ENCODE results near the gene DOP1B.
"Not testable (repeated sequence)": the region's sequence is repeated elsewhere in the genome, so short reads cannot be mapped to it uniquely, and the experiment has no call there.

The DOP1B gene, protein sequence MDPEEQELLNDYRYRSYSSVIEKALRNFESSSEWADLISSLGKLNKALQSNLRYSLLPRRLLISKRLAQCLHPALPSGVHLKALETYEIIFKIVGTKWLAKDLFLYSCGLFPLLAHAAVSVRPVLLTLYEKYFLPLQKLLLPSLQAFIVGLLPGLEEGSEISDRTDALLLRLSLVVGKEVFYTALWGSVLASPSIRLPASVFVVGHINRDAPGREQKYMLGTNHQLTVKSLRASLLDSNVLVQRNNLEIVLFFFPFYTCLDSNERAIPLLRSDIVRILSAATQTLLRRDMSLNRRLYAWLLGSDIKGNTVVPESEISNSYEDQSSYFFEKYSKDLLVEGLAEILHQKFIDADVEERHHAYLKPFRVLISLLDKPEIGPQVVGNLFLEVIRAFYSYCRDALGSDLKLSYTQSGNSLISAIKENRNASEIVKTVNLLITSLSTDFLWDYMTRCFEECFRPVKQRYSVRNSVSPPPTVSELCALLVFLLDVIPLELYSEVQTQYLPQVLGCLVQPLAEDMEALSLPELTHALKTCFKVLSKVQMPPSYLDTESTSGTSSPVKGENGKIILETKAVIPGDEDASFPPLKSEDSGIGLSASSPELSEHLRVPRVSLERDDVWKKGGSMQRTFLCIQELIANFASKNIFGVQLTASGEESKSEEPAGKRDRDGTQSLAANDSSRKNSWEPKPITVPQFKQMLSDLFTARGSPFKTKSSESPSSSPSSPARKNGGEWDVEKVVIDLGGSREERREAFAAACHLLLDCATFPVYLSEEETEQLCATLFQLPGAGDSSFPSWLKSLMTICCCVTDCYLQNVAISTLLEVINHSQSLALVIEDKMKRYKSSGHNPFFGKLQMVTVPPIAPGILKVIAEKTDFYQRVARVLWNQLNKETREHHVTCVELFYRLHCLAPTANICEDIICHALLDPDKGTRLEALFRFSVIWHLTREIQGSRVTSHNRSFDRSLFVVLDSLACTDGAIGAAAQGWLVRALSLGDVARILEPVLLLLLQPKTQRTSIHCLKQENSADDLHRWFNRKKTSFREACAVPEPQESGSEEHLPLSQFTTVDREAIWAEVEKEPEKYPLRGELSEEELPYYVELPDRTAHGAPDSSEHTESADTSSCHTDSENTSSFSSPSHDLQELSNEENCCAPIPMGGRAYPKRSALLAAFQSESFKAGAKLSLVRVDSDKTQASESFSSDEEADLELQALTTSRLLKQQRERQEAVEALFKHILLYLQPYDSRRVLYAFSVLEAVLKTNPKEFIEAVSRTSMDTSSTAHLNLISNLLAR (N-terminal part only)

DNA sequence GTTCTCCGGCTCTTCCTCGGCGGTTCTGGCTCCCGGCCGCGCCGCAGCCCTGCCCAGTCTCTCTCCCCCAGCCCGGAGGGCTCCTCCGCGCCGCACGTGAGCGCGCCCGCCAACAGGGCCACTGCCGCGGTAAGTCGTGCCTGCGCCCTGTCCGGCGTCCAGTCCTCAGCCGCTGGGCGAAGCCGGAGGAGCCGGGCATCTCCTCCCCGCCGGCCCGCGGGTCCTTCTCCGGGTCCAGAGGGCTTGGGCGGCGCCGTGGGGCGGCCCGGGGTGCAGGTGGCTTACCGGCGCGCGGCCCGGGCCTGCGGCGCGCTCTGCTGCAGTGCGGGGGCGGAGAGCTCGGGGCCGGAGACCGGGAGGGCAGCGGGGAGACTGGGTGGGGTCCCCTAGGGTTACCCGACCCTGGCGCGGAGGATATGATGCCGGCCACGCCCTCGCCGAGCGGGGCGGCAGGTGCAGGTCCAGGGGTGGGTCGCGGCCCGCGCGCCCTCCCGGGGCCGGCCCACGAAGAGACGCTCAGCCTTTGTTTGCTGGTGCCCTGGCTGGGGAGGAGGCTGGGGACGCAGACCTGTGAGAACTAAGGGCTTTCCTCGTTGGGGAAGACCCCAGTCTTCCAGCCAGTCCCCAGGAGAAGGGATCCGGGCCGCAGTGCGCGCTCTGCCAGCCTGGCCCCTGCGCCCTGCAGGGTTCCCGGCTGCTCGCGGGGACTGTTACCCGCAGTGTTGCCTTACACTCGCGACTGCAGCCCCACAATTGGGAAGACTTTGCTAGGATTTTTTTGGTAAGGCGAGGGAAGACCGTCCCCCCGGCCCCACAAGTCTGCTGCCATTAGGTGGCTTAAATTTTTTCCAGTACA is at the start of gene DOP1B:
Gene DOP1B, plus strand, starts transcription at position 10 of the 856 bp plus-strand sequence. CDS start 7,910 bp downstream, outside the sequence.
- DNase-seq (ENCODE audit: low spot score) = no peak

DNA sequence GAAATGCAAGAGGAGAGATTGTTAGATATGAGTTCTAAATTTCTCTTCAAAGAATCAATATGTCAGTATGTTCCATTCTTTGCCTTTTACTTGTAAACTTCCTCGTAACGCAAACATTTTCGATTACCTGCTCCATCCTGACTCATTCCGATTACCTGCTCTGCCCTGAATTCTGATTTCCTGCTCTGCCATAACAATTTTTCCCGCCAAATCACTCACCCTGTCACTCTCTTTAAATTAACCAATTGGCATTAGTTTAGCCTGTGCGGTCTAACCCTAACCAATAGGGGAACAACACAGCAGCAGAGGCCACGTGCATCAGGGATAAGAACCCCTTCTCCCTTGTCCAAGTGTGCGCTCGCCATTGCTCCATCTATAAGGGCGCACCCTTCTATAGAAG is 46.8 kb upstream of the DOP1B start:
- no peak for DNase-seq (ENCODE audit: low spot score)

DNA sequence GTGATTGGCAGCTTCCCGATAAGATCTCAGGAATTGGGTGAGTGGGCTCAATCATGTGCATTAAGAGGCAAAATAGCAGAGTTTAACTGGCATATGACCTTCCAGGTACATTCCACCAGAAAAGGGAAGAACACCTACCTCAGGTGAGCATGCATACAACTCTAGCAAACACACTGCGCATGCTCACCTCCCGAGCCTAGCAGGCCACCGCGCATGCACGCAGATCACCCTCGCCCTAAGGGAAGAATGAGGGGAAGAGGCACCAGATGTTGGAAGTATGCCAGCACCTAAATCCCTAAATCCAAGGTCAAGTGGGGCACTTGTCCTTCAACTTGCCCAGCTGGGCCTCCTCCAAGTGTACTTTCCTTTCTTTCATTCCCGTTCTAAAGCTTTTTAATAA is 45.4 kb upstream of the DOP1B start:
- no peak for DNase-seq (ENCODE audit: low spot score)

DNA sequence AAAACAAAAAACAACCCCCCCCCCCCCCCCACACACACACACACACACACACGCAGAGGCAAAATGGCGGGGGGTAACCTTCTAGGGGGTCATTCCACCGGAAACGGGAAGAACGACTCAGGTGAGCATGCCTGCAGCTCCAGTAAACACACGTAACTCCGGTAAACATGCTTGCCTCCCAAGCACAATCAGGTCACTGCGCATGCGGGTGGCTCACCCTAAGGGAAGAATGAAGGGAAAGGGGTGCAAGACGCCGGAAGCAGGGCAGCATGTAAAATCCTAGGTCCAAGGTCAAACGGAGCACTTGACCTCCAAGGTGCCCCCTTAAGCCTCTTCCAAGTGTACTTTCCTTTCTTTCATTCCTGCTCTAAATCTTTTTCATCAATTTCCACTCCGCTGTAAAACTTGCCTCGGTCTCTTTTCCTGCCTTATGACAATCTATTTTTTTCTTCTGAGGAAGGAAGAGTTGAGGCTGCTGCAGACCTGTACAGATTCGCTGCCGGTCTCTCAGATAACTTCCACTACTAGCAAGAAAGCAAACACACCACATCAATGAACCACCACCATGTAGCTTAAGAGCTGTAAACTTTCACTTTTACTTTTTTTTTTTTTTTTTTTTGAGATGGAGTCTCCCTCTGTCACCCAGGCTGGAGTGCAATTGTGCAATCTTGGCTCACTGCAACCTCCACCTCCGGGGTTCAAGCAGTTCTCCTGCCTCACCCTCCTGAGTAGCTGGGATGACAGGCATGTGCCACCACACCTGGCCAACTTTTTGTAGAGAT is 42.8 kb upstream of the DOP1B start:
- peak; percentile 82 for DNase-seq (ENCODE audit: low spot score)

DNA sequence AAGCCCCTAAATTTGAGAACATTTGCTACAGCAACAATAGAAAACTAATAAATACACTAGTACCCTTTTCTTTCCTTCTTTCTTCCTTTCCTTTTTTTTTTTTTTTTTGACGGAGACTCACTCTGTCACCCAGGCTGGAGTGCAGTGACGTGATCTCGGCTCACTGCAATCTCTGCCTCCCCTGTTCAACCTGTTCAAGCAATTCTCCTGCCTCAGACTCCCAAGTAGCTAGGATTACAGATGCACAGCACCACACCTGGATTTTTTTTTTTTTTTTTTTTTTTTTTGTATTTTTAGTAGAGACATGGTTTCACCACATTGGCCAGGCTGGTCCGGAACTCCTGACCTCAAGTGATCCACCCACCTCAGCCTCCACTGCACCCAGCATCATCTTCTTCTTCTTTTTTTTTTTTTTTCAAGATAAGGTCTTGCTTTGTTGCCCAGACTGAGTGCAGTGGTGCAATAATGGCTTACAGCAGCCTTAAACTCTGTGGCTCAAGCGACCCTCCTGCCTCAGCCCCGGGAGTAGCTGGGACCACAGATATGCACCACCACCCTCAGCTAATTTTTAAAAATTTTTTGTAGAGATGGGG is 41.4 kb upstream of the DOP1B start:
- no peak for DNase-seq (ENCODE audit: low spot score)

DNA sequence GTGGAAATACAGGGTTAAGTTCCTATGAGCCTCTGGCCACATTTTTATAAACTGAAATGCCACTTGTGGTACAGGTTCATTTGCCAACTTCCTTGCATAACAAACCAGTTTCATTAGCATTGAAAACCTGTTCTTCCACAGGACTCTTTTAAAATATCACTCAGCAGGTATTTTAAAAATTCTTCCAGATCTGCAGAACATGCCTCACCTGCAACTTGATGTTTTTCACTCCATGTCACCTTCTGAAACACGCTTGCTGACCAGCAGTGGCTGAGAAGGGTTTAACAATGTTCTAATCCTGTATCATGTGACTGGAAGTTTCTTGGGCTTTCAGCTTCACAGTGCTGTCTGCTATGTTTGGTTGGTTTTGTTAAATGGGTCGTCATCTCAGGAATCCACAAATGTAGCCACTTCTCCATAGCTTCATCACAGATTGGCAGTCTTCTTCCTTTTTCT is 39.3 kb upstream of the DOP1B start:
- DNase-seq (ENCODE audit: low spot score) = no peak

DNA sequence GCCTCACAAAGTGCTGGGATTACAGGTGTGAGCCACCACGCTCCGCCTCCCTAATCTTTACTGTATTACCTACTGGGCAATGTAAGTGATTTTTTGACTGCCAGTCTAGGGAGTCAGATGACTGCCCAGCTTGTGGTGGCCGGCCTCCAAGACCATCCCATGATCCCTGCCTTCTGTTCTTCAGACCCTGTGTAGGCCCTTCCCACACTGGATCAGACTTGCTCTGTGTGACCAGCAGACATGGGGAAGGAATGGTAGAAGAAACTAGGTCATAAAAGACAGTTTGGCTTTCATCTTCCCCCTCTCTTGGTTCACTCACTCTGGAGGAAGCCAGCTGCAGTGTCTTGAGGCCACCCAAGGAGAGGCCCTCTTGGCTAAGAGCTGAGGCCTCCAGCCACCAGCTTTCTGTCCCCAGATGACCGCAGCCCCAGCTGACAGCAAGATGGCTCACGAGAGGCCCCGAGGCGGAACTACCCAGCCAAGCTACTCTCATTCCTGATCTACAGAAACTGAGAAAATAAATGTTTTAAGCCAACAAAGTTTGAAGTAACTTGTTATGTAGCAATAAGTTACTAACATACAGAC is 36.2 kb upstream of the DOP1B start:
- no peak for DNase-seq (ENCODE audit: low spot score)

DNA sequence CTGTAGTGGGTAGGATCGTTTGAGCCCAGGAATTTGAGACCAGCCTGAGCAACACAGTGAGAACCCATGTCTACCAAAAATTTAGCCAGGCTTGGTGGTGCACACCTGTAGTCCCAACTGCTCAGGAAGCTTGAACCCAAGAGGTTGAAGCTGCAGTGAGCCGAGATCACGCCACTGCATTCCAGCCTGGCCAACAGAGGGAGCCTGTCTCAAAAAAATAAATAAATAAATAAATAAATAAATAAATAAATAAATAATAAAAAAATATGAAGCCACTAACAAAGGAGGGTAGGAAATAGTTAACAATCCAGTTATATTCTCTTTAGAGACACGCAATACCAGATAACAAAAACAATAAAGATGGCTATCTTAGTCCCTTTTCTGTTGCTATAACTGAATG is 33.6 kb upstream of the DOP1B start:
- DNase-seq (ENCODE audit: low spot score) = no peak

DNA sequence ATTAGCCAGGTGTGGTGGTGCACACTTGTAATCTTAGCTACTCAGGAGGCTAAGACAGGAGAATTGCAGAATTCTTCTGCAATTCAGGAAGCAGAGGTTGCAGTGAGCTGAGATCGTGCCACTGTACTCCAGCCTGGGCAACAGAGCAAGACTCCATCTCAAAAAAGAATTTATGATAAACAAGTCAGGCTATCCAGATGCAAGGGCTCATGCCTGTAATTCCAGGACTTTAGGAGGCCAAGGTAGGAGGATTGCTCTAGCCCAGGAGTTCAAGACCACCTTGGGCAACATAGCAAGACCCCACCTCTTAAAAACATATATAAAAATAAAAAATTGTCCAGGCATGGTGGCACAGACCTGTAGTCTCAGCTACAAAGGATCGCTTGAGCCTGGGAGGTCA is 32.2 kb upstream of the DOP1B start:
- DNase-seq (ENCODE audit: low spot score) = no peak

DNA sequence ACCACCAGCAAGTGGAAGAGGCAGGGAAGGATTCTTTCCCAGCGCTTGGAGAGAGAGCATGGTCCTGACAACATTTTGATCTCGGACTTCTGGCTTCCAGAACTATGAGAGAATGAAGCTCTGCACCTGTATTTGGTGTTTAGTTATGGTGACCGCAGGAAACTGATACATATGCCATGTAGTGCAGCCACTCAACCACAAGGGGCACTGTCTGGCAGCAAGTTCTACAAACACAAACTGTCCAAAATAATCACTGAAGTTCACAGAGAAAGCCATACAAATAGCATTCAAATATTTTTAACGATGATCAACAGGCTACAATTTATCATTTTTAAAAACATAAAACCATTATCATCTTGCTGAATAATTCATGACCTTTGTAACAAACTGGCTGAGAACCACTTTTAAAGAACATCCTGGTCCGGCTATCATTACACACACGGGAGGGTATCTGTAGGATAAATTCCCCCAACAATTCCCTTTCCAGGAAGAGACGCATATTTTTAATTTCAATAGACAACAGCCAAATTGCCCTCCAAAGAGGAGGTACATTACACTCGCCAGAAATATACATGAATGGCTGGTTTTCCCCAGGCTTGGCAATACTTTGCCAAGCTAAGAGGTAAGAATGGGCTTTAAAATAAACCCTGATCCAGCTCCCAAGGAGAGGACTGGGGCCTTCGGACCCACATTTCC is 31.0 kb upstream of the DOP1B start:
- peak; percentile 63 for DNase-seq (ENCODE audit: low spot score)

DNA sequence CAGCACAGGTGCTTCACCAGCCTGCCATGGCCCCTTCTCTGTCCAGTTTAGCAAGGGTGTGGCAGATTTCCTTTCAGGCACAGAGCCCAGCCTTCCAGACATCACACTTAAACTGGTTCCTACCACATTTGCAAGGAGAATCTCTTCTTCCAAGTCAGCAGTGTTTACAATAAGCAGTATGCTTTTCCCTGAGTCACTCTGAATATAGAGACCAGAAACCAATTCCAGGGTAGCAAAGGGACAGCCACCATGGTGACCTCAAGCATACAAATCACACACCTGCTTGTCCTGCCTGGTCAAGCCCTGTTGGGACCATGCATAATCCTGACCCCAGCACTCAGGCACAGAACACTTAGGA is 30.4 kb upstream of the DOP1B start:
- no peak for DNase-seq (ENCODE audit: low spot score)

DNA sequence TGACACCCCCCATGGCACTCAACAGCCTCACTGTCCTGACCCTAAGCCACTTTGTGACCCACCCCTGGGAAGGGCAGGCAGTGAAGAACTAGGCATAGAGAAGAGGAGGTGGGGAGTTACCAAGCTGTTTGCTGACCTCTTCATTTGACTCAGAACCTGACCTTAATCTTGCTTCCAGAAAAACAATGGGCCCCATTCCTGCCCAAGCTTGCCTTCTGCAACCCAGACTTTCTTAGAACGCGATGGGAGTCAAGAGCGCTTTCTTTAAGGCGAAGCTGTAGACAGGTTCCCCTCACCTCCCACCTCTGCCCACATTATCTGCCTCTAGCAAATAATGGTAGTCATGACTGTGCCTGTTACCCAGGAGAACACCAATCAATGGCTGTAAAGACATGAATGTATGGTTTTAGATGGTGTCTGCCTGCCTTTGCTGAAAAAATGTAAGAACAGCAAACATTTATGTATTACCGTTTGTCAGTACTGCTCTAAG is 30.0 kb upstream of the DOP1B start:
- no peak for DNase-seq (ENCODE audit: low spot score)

DNA sequence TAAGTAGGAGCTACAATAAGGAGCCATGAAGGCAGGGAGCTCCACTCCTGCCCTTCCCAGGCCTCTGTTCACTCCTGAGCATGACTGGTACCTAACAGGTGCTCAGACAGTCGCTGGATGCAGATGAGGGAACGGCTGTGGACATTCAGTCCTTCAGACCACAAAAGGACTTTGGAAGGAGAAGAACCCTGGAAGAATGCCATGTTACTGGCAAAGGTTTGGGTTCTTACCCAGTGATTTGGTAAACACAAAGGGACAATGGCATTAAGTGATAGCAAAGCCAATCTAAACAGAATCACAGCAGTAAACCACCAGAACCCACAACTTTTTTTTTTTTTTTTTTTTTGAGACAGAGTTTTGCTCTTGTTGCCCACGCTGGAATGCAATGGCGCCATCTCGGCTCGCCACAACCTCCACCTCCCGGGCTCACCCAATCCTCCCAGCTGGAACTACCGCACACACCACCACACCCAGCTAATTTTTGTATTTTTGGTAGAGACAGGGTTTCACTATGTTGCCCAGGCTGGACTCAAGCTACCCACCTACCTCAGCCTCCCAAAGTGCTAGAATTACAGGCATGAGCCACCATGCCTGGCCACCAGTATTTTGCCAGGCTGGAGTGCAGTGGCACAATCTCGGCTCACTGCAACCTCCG is 29.2 kb upstream of the DOP1B start:
- DNase-seq (ENCODE audit: low spot score) = no peak

DNA sequence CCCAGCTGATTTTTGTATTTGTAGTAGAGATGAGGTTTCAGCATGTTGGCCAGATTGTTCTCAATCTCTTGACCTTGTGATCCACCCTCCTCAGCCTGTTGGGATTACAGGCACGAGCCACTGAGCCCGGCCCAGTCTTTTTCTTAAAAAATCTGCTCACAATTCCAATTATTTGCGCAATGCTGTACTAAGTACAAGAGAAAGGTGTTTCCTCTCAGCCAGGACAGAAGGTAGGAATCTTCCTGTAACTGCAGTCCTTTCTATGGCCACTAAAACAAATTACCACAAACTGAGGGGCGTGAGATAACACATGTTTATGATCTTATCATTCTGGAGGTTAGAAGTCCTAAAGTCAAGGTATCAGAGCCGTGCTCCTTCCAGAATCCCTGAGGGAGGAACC is 28.6 kb upstream of the DOP1B start:
- DNase-seq (ENCODE audit: low spot score) = no peak

DNA sequence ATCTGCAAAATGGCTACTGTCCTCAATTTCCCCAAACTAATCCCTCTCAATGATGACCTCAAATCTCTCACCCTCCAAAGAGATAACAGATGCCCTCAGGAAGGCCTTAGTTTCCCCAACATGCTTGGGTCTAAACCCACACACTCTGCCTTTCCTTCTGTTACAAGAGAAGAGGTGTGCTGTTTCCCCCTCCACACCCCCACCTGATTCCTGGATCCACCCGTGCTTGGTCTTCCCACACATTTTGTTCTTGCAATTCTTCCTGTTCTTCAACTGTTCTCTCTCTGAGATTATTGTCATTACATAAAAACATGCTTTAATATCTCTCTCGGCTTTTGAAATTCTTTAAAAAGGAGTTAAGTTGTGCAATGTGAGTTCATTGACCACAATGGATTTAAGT is 27.4 kb upstream of the DOP1B start:
- DNase-seq (ENCODE audit: low spot score) = no peak

DNA sequence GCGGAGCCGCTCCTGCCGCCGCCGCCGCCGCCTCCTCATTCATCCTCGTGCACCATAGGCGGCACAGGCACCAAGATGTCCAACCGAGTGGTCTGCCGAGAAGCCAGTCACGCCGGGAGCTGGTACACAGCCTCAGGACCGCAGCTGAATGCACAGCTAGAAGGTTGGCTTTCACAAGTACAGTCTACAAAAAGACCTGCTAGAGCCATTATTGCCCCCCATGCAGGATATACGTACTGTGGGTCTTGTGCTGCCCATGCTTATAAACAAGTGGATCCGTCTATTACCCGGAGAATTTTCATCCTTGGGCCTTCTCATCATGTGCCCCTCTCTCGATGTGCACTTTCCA is 26.2 kb upstream of the DOP1B start:
- DNase-seq (ENCODE audit: low spot score) = not testable (repeated sequence)

DNA sequence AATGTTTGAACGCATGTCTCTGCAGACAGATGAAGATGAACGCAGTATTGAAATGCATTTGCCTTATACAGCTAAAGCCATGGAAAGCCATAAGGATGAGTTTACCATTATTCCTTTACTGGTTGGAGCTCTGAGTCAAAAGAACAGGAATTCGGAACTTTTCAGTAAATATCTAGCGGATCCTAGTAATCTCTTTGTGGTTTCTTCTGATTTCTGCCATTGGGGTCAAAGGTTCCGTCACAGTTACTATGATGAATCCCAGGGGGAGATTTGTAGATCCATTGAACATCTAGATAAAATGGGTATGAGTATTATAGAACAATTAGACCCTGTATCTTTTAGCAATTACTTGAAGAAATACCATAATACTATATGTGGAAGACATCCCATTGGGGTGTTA is 25.8 kb upstream of the DOP1B start:
- DNase-seq (ENCODE audit: low spot score) = not testable (repeated sequence)

DNA sequence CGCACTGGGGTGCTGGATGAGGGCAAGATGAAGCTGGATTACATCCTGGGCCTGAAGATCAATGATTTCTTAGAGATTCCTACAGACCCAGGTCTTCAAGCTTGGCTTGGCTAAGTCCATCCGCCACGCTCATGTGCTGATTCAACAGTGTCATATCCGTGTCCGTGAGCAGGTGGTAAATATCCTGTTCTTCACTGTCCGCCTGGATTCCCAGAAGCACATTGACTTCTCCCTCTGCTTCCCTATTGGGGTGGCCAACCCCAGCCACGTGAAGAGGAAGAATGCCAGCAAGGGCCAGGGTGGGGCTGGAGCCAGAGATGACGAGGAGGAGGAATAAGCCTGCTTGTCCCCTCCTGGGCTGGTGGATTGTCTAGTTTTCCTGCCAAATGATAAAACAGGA is 23.9 kb upstream of the DOP1B start:
- no peak for DNase-seq (ENCODE audit: low spot score)
